Measurements from ENCODE around the gene IQCM. TPM values are rescaled to one million over a fixed set of nuclear protein-coding genes. Genes with fewer than 3 reads are reported as not detected.

IQCM gene
- total RNA-seq, 1 donor from 2014 or later = not detected

DNA sequence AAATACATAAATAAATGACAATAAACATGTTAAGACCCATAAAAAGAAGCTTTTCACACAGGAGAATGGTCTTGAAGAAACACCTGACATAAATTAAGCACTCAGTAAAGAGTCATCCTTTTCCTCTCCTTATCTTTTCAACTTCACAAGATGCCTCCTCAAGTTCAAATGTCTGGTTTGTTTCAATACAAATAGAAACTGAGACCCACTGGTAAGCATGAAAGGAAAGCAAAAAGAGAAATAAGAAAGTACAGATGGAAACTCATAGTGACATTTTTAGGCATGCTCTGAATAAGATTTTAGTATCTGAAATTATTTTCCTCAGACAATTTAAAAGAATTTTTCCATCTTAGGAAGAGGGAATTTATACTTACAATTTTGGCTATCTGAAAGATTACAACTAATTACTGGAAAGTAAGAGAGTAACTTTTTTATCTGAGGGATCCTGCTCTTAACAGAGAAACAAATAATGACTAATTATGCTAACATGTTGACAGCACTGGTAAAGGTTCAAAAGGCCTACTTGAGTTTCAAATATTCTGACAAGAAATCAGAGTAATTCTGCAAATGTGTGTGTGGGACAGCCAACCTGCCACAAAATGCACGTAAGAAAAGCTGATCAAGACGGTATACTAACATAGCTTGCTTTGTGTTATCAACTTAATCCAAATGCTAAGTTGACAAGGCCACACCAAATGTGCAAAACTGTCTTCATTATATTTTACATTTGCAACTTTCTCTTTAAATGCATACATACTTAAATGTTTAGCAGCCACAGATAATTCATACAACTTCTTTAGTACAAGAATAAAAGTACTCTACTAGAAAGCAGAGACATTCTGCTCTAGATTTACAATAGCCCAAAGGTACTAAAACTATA is 113.0 kb downstream of the IQCM start:
- H3K27ac Mint-ChIP-seq = no peak overlapping the region
- no peaks in the 10 kb centered on the region for H3K4me1 Mint-ChIP-seq (ENCODE audit: low read depth)
- no peaks in the 10 kb centered on the region for H3K9me3 Mint-ChIP-seq (ENCODE audit: low read depth)
- no peaks in the 10 kb centered on the region for H3K27me3 Mint-ChIP-seq
- H3K4me3 Mint-ChIP-seq (ENCODE audit: low read depth) = no peak overlapping the region
- no peaks in the 10 kb centered on the region for H3K36me3 Mint-ChIP-seq (ENCODE audit: insufficient read depth)
- TF ChIP-seq, protein P1, sequence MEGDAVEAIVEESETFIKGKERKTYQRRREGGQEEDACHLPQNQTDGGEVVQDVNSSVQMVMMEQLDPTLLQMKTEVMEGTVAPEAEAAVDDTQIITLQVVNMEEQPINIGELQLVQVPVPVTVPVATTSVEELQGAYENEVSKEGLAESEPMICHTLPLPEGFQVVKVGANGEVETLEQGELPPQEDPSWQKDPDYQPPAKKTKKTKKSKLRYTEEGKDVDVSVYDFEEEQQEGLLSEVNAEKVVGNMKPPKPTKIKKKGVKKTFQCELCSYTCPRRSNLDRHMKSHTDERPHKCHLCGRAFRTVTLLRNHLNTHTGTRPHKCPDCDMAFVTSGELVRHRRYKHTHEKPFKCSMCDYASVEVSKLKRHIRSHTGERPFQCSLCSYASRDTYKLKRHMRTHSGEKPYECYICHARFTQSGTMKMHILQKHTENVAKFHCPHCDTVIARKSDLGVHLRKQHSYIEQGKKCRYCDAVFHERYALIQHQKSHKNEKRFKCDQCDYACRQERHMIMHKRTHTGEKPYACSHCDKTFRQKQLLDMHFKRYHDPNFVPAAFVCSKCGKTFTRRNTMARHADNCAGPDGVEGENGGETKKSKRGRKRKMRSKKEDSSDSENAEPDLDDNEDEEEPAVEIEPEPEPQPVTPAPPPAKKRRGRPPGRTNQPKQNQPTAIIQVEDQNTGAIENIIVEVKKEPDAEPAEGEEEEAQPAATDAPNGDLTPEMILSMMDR (IDR thresholded peaks at IDR 0.05; ENCODE audit: unreplicated experiment) = no peak
- no peak for DNase-seq (ENCODE audit: low spot score, unreplicated experiment)

DNA sequence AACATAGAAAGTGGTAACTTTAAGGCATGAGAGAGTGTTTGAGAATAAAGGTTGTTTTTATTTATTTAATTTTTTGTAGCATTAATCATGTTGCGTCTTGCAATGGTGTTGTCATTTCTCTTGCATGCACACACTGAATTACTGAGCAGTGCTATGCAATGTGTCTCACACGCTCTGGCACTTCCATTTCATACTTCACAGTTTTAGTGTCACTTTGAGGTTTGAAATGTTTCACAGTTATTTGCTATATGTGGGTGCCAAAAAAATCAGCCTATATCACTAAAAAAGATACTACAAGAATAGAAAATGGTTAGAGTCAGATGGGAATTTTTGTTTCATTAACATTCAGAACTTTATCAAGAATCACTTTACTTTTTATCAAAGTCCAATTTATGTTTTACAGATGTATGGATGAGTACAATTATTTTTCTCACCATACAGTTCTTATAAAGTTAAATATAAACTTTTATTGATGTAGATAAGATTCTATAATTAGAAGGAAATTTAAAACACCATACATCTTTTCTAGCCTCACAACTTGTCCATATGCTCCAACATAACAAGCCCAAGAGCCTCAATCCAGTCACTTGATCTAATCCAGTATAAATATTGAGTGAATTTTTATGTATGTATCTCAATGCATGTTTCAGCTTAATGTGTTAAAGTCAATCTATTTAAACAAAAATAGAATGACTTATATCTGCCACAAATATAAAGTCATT is 114.0 kb downstream of the IQCM start:
- TF ChIP-seq, protein P1 (IDR thresholded peaks at IDR 0.05; ENCODE audit: unreplicated experiment) = no peak
- no peak for DNase-seq (ENCODE audit: low spot score, unreplicated experiment)
- no peaks in the 10 kb centered on the region for H3K9me3 Mint-ChIP-seq (ENCODE audit: low read depth)
- H3K4me3 Mint-ChIP-seq (ENCODE audit: low read depth) = no peak overlapping the region
- no peak overlapping the region for H3K27ac Mint-ChIP-seq
- no peaks in the 10 kb centered on the region for H3K36me3 Mint-ChIP-seq (ENCODE audit: insufficient read depth)
- H3K4me1 Mint-ChIP-seq (ENCODE audit: low read depth) = no peaks in the 10 kb centered on the region
- H3K27me3 Mint-ChIP-seq = no peaks in the 10 kb centered on the region

DNA sequence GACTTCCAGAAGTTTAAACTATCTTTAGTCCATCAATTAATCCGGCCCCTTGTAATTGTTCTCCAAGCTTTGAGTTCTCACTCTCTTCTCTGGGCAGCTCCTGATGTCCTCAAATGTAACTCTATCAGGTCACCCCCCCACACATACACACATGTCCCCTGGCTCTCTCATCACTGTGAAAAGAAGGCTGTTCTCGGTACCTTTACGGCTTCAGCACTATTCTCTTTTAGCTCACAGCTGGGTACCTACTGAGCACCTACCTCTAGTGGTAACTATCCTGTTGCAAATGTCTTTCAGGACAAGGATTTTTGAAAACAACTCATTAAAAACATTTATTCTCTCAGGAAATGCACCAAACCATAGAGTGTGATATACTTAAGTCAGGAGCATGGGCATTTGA is 115.4 kb downstream of the IQCM start:
- DNase-seq (ENCODE audit: low spot score, unreplicated experiment) = no peak
- Mint-ChIP-seq H3K4me3 (ENCODE audit: low read depth) (no peak overlapping the region), H3K36me3 (ENCODE audit: insufficient read depth) (no peaks in the 10 kb centered on the region), H3K4me1 (ENCODE audit: low read depth) (no peaks in the 10 kb centered on the region), H3K9me3 (ENCODE audit: low read depth) (no peaks in the 10 kb centered on the region), H3K27me3 (no peaks in the 10 kb centered on the region), H3K27ac (no peak overlapping the region)
- TF ChIP-seq, protein P1 (IDR thresholded peaks at IDR 0.05; ENCODE audit: unreplicated experiment) = no peak

DNA sequence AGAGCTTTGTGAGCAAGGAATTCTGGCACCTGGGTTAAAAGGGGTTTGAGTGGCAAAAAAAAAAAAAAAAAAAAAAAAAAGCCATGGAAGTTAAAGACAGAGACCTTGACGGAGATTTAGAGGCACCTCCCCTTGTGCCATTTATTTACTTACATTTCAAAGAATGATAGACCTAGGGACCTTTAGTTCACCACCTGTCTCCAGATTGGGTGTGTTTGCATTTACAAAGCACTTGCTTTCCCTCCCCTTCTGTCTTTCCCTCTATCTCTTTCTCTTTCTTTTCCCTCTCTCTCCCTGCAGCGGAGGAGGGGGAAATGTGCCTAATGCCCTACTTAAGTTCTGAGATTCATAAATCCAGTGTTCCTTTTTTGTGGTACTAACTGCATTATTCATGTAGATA is 116.0 kb downstream of the IQCM start:
- Mint-ChIP-seq H3K27ac (no peak overlapping the region), H3K4me1 (ENCODE audit: low read depth) (no peaks in the 10 kb centered on the region), H3K27me3 (no peaks in the 10 kb centered on the region), H3K9me3 (ENCODE audit: low read depth) (no peaks in the 10 kb centered on the region), H3K4me3 (ENCODE audit: low read depth) (no peak overlapping the region), H3K36me3 (ENCODE audit: insufficient read depth) (no peaks in the 10 kb centered on the region)
- no peak for DNase-seq (ENCODE audit: low spot score, unreplicated experiment)
- TF ChIP-seq, protein P1 (IDR thresholded peaks at IDR 0.05; ENCODE audit: unreplicated experiment) = no peak

DNA sequence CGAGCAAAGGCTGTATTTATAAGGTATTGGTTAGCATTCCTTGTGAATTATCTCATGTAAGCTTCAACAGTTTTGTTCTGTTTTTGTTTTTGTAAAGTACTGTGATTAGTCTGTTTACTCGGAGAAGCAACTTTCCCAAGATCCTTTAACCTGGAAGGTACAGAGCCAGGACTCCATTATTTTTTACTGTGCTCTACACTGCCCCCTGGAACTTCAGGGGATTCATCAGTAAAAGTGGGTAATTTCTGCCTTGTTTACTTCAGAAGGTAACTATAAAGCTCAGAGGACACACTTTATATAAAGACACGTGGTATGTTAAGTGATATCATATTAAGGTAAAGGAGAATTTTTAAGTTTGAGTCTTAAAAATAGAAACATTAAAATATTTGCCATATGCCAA is 124.9 kb downstream of the IQCM start:
- TF ChIP-seq, protein P1 (IDR thresholded peaks at IDR 0.05; ENCODE audit: unreplicated experiment) = peak; percentile 14

More for the DNA sequence above, 124.9 kb downstream of the IQCM start:
- H3K27me3 Mint-ChIP-seq = no peaks in the 10 kb centered on the region
- H3K4me3 Mint-ChIP-seq (ENCODE audit: low read depth) = no peak overlapping the region
- H3K36me3 Mint-ChIP-seq (ENCODE audit: insufficient read depth) = no peaks in the 10 kb centered on the region
- H3K9me3 Mint-ChIP-seq (ENCODE audit: low read depth) = peaks cover 11% of the 10 kb centered on the region
- H3K4me1 Mint-ChIP-seq (ENCODE audit: low read depth) = no peaks in the 10 kb centered on the region
- no peak overlapping the region for H3K27ac Mint-ChIP-seq
- DNase-seq (ENCODE audit: low spot score, unreplicated experiment) = no peak
